ENCODE data around the gene C1orf232. TPM values are rescaled to one million over a fixed set of nuclear protein-coding genes. Genes with fewer than 3 reads are reported as not detected.
A peak's percentile ranks its signal among the peaks of the same experiment; 100 is the strongest.

C1orf232 gene
- total RNA-seq, 1 donor from 2014 or later: not detected

- DNase-seq (ENCODE audit: low spot score): no peak
- no peak for ATAC-seq
- intact Hi-C loops (cut with DNase I): no loop called here
Observed at GRCh38 chr1:26181586-26182382, 13.0 kb upstream of the C1orf232 start.

- DNase-seq (ENCODE audit: low spot score) (no peak), ATAC-seq (no peak)
- intact Hi-C loops (cut with DNase I): no loop called here
Observed at GRCh38 chr1:26180010-26180506, 11.3 kb upstream of the C1orf232 start.

GRCh38 chr1:26177182-26177684, 8.5 kb upstream of the C1orf232 start, which contains the start of gene CNKSR1:
CNKSR1 (plus strand) TSS chr1:26177491; CDS start chr1:26177548, 57 bp downstream.
- DNase-seq (ENCODE audit: low spot score): no peak
- intact Hi-C loops (cut with DNase I): no loop called here
- ATAC-seq: no peak

GRCh38 chr1:26175346-26175745, 6.6 kb upstream of the C1orf232 start:
- intact Hi-C loops (cut with DNase I): no loop called here
- no peak for DNase-seq (ENCODE audit: low spot score)
- no peak for ATAC-seq

- DNase-seq (ENCODE audit: low spot score): no peak
- ATAC-seq: no peak
- intact Hi-C loops (cut with DNase I): no loop called here
Observed at GRCh38 chr1:26171084-26172072, 2.6 kb upstream of the C1orf232 start, which contains the start of gene ZNF593OS. ZNF593OS (minus strand) TSS chr1:26171832; CDS start chr1:26171661, 171 bp downstream.

- intact Hi-C loops (cut with DNase I): no loop called here
- DNase-seq (ENCODE audit: low spot score): no peak
- ATAC-seq: no peak
Observed at GRCh38 chr1:26170472-26170821, 1.7 kb upstream of the C1orf232 start.

- peak; percentile 98 for ATAC-seq
- intact Hi-C loops (cut with DNase I): no loop called here
Observed at GRCh38 chr1:26169669-26170471, 1.1 kb upstream of the C1orf232 start, which contains the start of gene ZNF593. ZNF593 (plus strand) TSS chr1:26169908; CDS start chr1:26169984, 76 bp downstream.

GRCh38 chr1:26169198-26169554, 413 bp upstream of the C1orf232 start:
- ATAC-seq (no peak), DNase-seq (ENCODE audit: low spot score) (no peak)
- intact Hi-C loops (cut with DNase I): no loop called here

More at GRCh38 chr1:26169669-26170471, 1.1 kb upstream of the C1orf232 start, which contains the start of gene ZNF593:
- peak; percentile 95 for DNase-seq (ENCODE audit: low spot score)

GRCh38 chr1:26166719-26167281, 2.0 kb downstream of the C1orf232 start:
- ATAC-seq: no peak
- no peak for DNase-seq (ENCODE audit: low spot score)
- intact Hi-C loops (cut with DNase I): no loop called here

GRCh38 chr1:26164861-26165842, 3.6 kb downstream of the C1orf232 start:
- intact Hi-C loops (cut with DNase I): no loop called here
- DNase-seq (ENCODE audit: low spot score): no peak
- no peak for ATAC-seq

GRCh38 chr1:26164036-26164860, 4.5 kb downstream of the C1orf232 start:
- intact Hi-C loops (cut with DNase I): no loop called here
- DNase-seq (ENCODE audit: low spot score): no peak
- ATAC-seq: peak; percentile 37

GRCh38 chr1:26163684-26164035, 5.1 kb downstream of the C1orf232 start:
- DNase-seq (ENCODE audit: low spot score): no peak
- no peak for ATAC-seq
- intact Hi-C loops (cut with DNase I): no loop called here

GRCh38 chr1:26162220-26162709, 6.5 kb downstream of the C1orf232 start:
- ATAC-seq (no peak), DNase-seq (ENCODE audit: low spot score) (no peak)
- intact Hi-C loops (cut with DNase I): no loop called here

- intact Hi-C loops (cut with DNase I): no loop called here
- DNase-seq (ENCODE audit: low spot score): no peak
Observed at GRCh38 chr1:26161415-26162219, 7.1 kb downstream of the C1orf232 start.

More at GRCh38 chr1:26161415-26162219, 7.1 kb downstream of the C1orf232 start:
- ATAC-seq: peak; percentile 28

All from sciatic nerve (tissue), 2 donors.